ENCODE results near the gene AIFM3. TPM values are rescaled to one million over a fixed set of nuclear protein-coding genes. Genes with fewer than 3 reads are reported as not detected.

Gene AIFM3
- polyA plus RNA-seq, 1 donor from 2014 or later: 1.1 TPM

- no peak overlapping the region for H3K9ac ChIP-seq (ENCODE audit: low read length)
- no peaks in the 10 kb centered on the region for H3K9me3 ChIP-seq (ENCODE audit: low read length)
- H3K27me3 ChIP-seq (ENCODE audit: insufficient read depth, low read depth, low read length): peaks cover 41% of the 10 kb centered on the region
- no peak overlapping the region for H2AFZ ChIP-seq (ENCODE audit: low read depth, low read length)
- no peak overlapping the region for H3K27ac ChIP-seq (ENCODE audit: low read length)
- H3F3A ChIP-seq (ENCODE audit: insufficient read depth, low read length, poor library complexity, severe bottlenecking): no peaks in the 10 kb centered on the region
- H3K4me3 ChIP-seq (ENCODE audit: low read length): no peak overlapping the region
- H3K4me2 ChIP-seq (ENCODE audit: low read length): no peak overlapping the region
- H4K20me1 ChIP-seq (ENCODE audit: insufficient read depth): no peaks in the 10 kb centered on the region
- TF ChIP-seq REST (IDR thresholded peaks at IDR 0.05; ENCODE audit: borderline replicate concordance): no peak
- TF ChIP-seq TAF1 (IDR thresholded peaks at IDR 0.05; ENCODE audit: low read depth): no peak
- TF ChIP-seq CTCF (IDR thresholded peaks at IDR 0.05; ENCODE audit: poor library complexity, severe bottlenecking): no peak
- no peak for TF ChIP-seq EP300 (conservative IDR thresholded peaks at IDR 0.05; ENCODE audit: poor library complexity, severe bottlenecking)
- TF ChIP-seq MXI1 (conservative IDR thresholded peaks at IDR 0.05; ENCODE audit: poor library complexity, severe bottlenecking): no peak
- TF ChIP-seq EZH2 (IDR thresholded peaks at IDR 0.05; ENCODE audit: borderline replicate concordance, insufficient read depth, low read length, poor library complexity, severe bottlenecking): no peak
- TF ChIP-seq RAD21 (conservative IDR thresholded peaks at IDR 0.05): no peak
- no peak for TF ChIP-seq POLR2AphosphoS5 (IDR thresholded peaks at IDR 0.05)
- TF ChIP-seq SMC3 (conservative IDR thresholded peaks at IDR 0.05; ENCODE audit: poor library complexity): no peak
- no peaks in the 10 kb centered on the region for H3K36me3 ChIP-seq (ENCODE audit: insufficient read depth, low read length)
- H3K79me2 ChIP-seq (replicated peaks; ENCODE audit: insufficient read depth, low read length): no peaks in the 10 kb centered on the region
- H3K9me2 ChIP-seq (ENCODE audit: insufficient read depth, low read length): no peaks in the 10 kb centered on the region
These were observed 6.4 kb upstream of the AIFM3 start for GRCh38 chr22:20960609-20961008.

GRCh38 chr22:20962491-20962945 is 4.5 kb upstream of the AIFM3 start:
- Histone ChIP-seq H3K79me2 (replicated peaks; ENCODE audit: insufficient read depth, low read length) (no peaks in the 10 kb centered on the region), H3K27ac (ENCODE audit: low read length) (no peak overlapping the region), H3K9me3 (ENCODE audit: low read length) (no peaks in the 10 kb centered on the region), H3F3A (ENCODE audit: insufficient read depth, low read length, poor library complexity, severe bottlenecking) (no peaks in the 10 kb centered on the region), H4K20me1 (ENCODE audit: insufficient read depth) (no peaks in the 10 kb centered on the region), H3K36me3 (ENCODE audit: insufficient read depth, low read length) (no peaks in the 10 kb centered on the region), H2AFZ (ENCODE audit: low read depth, low read length) (no peak overlapping the region), H3K27me3 (ENCODE audit: insufficient read depth, low read depth, low read length) (peaks cover 33% of the 10 kb centered on the region), H3K9me2 (ENCODE audit: insufficient read depth, low read length) (no peaks in the 10 kb centered on the region), H3K4me2 (ENCODE audit: low read length) (no peak overlapping the region), H3K9ac (ENCODE audit: low read length) (no peak overlapping the region), H3K4me3 (ENCODE audit: low read length) (no peak overlapping the region)
- TF ChIP-seq MXI1 (conservative IDR thresholded peaks at IDR 0.05; ENCODE audit: poor library complexity, severe bottlenecking) (no peak), POLR2AphosphoS5 (IDR thresholded peaks at IDR 0.05) (no peak), CTCF (IDR thresholded peaks at IDR 0.05; ENCODE audit: poor library complexity, severe bottlenecking) (no peak), RAD21 (conservative IDR thresholded peaks at IDR 0.05) (no peak), TAF1 (IDR thresholded peaks at IDR 0.05; ENCODE audit: low read depth) (no peak), EZH2 (IDR thresholded peaks at IDR 0.05; ENCODE audit: borderline replicate concordance, insufficient read depth, low read length, poor library complexity, severe bottlenecking) (no peak), EP300 (conservative IDR thresholded peaks at IDR 0.05; ENCODE audit: poor library complexity, severe bottlenecking) (no peak)

Data from neural cell (in vitro differentiated cells).